Glutamatergic neuron (in vitro differentiated cells): ENCODE results near the gene SERINC3. TPM values are rescaled to one million over a fixed set of nuclear protein-coding genes. Genes with fewer than 3 reads are reported as not detected.

Source experiments
- DNase-seq: peaks from one replicate; pipeline ENCODE4 v3.0.0; 2022
- H3K27ac Mint-ChIP-seq: one replicate; pipeline ENCODE4 v1.8.0; 2020; ENCODE audit warnings: mild to moderate bottlenecking, mixed read lengths, inconsistent platforms; ENCODE audit not compliant: unreplicated experiment
- H3K27me3 Mint-ChIP-seq: one replicate; pipeline ENCODE4 v1.8.0; 2020; ENCODE audit warnings: mild to moderate bottlenecking, moderate library complexity, mixed read lengths, inconsistent platforms; ENCODE audit not compliant: unreplicated experiment
- H3K36me3 Mint-ChIP-seq: one replicate; pipeline ENCODE4 v1.8.0; 2020; ENCODE audit warnings: mild to moderate bottlenecking, mixed read lengths, inconsistent platforms; ENCODE audit not compliant: unreplicated experiment
- H3K4me1 Mint-ChIP-seq: one replicate; pipeline ENCODE4 v1.8.0; 2020; ENCODE audit warnings: mild to moderate bottlenecking, low read depth, mixed read lengths, inconsistent platforms; ENCODE audit not compliant: unreplicated experiment
- H3K4me3 Mint-ChIP-seq: one replicate; pipeline ENCODE4 v1.8.0; 2020; ENCODE audit warnings: mild to moderate bottlenecking, mixed read lengths, inconsistent platforms; ENCODE audit not compliant: unreplicated experiment
- H3K9me3 Mint-ChIP-seq: one replicate; pipeline ENCODE4 v1.8.0; 2020; ENCODE audit warnings: mild to moderate bottlenecking, moderate library complexity, mixed read lengths, inconsistent platforms; ENCODE audit not compliant: unreplicated experiment
- CTCF ChIP-seq: fragments of 200-600 bp; sonication (generic); IDR thresholded peaks from one replicate; pipeline ENCODE4 v1.5.0; 2021; ENCODE audit not compliant: partially characterized antibody, unreplicated experiment
- total RNA-seq: library from RNA; stranded (reverse); fragmentation: NEBNext Ultra II Directional; extraction: Animal tissue kit (Norgen Biotek cat#: 25700); gene quantifications from one replicate; pipeline ENCODE4 v1.2.1, GENCODE V29; 2021; ENCODE audit not compliant: unreplicated experiment

Gene SERINC3
- total RNA-seq, 1 donor from 2014 or later, result 125 TPM

GRCh38 chr20:44528309-44528708, 6.4 kb upstream of the SERINC3 start:
- peaks cover 4% of the 10 kb centered on the region for H3K9me3 Mint-ChIP-seq
- no peak overlapping the region for H3K4me3 Mint-ChIP-seq
- no peaks in the 10 kb centered on the region for H3K36me3 Mint-ChIP-seq
- no peak for TF ChIP-seq CTCF
- no peak overlapping the region for H3K27ac Mint-ChIP-seq
- no peak for DNase-seq
- H3K27me3 Mint-ChIP-seq, result peaks cover 2% of the 10 kb centered on the region
- H3K4me1 Mint-ChIP-seq, result peaks cover 3% of the 10 kb centered on the region

GRCh38 chr20:44527716-44528199, 5.9 kb upstream of the SERINC3 start:
- Mint-ChIP-seq H3K4me1 (peaks cover 3% of the 10 kb centered on the region), H3K4me3 (no peak overlapping the region), H3K9me3 (peaks cover 4% of the 10 kb centered on the region), H3K27ac (no peak overlapping the region), H3K36me3 (no peaks in the 10 kb centered on the region), H3K27me3 (peaks cover 2% of the 10 kb centered on the region)
- no peak for DNase-seq
- TF ChIP-seq CTCF, result no peak

- H3K9me3 Mint-ChIP-seq, result peaks cover 4% of the 10 kb centered on the region
Observed at GRCh38 chr20:44526129-44526528, 4.3 kb upstream of the SERINC3 start.

GRCh38 chr20:44523746-44524145, 1.9 kb upstream of the SERINC3 start:
- Mint-ChIP-seq H3K27ac (no peak overlapping the region), H3K4me1 (peaks cover 17% of the 10 kb centered on the region), H3K9me3 (peaks cover 2% of the 10 kb centered on the region), H3K4me3 (no peak overlapping the region), H3K36me3 (no peaks in the 10 kb centered on the region), H3K27me3 (peaks cover 4% of the 10 kb centered on the region)
- TF ChIP-seq CTCF, result no peak
- DNase-seq, result no peak

More at GRCh38 chr20:44526129-44526528, 4.3 kb upstream of the SERINC3 start:
- H3K4me1 Mint-ChIP-seq, result peaks cover 6% of the 10 kb centered on the region
- peaks cover 2% of the 10 kb centered on the region for H3K27me3 Mint-ChIP-seq
- no peak for DNase-seq
- H3K4me3 Mint-ChIP-seq, result no peak overlapping the region
- H3K27ac Mint-ChIP-seq, result no peak overlapping the region
- no peak for TF ChIP-seq CTCF
- no peaks in the 10 kb centered on the region for H3K36me3 Mint-ChIP-seq

GRCh38 chr20:44522841-44523240, 971 bp upstream of the SERINC3 start:
- DNase-seq, result no peak
- H3K4me3 Mint-ChIP-seq, result peak overlapping the region; percentile 91
- no peak for TF ChIP-seq CTCF
- H3K27me3 Mint-ChIP-seq, result peaks cover 4% of the 10 kb centered on the region
- H3K27ac Mint-ChIP-seq, result no peak overlapping the region
- peaks cover 17% of the 10 kb centered on the region for H3K4me1 Mint-ChIP-seq
- H3K36me3 Mint-ChIP-seq, result no peaks in the 10 kb centered on the region
- H3K9me3 Mint-ChIP-seq, result no peaks in the 10 kb centered on the region
